Epithelial cell of proximal tubule (primary cell): ENCODE data around the gene EPHB2. TPM values are rescaled to one million over a fixed set of nuclear protein-coding genes. Genes with fewer than 3 reads are reported as not detected.

ENCODE experiments used
- DNase-seq: peaks from one replicate; pipeline ENCODE4 v3.0.0-alpha.2; 2011; ENCODE audit warnings: low read depth
- H3K4me3 ChIP-seq: 2 replicates; pipeline ENCODE4 v1.5.1; 2011; ENCODE audit warnings: low read depth, mild to moderate bottlenecking, low read length
- total RNA-seq: library from RNA; depleted of rRNA; stranded (reverse); fragments of >200 nt; gene quantifications from 2 replicates; pipeline ENCODE4 v1.2.3, GENCODE V29; 2015
- TF ChIP-seq, protein P1 (sequence below): conservative IDR thresholded peaks from 2 replicates; pipeline ENCODE4 v1.5.1; 2012; ENCODE audit warnings: low read depth, mild to moderate bottlenecking, low read length

The EPHB2 gene
- total RNA-seq, 1 donor from 2014 or later, result 47.8 TPM

DNA sequence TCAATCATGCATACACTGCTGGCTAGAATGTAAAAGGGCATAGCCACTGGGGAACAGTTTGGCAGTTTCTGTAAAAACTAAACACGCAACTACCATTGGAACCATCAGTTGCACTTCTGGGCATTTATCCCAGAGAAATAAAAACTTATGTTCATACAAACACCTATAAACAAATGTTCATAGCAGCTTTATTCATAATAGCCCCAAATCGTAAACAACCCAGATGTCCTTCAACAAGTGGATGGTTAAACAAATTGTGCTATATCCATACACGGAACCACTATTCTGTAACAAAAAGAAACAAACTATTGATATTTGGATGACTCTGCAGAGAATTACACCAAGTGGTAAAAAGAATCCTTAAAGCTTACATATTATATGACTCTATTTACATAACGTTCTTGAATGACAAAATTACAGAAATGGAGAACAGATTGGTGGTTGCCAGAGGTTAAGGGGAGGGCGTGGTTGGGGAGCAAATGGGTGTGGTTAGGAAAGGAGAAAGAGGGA is 239.2 kb downstream of the EPHB2 start:
- no peak overlapping the region for H3K4me3 ChIP-seq
- TF ChIP-seq, protein P1, sequence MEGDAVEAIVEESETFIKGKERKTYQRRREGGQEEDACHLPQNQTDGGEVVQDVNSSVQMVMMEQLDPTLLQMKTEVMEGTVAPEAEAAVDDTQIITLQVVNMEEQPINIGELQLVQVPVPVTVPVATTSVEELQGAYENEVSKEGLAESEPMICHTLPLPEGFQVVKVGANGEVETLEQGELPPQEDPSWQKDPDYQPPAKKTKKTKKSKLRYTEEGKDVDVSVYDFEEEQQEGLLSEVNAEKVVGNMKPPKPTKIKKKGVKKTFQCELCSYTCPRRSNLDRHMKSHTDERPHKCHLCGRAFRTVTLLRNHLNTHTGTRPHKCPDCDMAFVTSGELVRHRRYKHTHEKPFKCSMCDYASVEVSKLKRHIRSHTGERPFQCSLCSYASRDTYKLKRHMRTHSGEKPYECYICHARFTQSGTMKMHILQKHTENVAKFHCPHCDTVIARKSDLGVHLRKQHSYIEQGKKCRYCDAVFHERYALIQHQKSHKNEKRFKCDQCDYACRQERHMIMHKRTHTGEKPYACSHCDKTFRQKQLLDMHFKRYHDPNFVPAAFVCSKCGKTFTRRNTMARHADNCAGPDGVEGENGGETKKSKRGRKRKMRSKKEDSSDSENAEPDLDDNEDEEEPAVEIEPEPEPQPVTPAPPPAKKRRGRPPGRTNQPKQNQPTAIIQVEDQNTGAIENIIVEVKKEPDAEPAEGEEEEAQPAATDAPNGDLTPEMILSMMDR, result no peak
- DNase-seq, result no peak

DNA sequence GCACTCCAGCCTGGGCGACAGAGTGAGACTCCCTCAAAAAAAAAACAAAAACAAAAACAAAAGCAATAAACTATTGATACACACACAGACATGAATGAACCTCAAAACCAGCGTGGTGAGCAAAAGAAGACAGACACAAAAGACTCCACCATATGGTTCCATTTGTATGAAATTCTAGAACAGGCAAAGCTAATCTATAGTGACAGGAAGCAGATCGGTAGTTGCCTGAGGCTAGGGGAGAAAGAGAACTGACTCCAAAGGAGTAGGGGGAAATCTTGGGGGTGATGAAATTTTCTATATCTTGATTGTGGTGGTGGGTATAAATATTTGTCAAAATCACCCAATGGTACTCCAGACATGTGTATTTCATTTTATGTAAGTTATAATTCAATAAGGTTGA is 241.2 kb downstream of the EPHB2 start:
- H3K4me3 ChIP-seq, result no peak overlapping the region
- DNase-seq, result no peak
- TF ChIP-seq, protein P1, result no peak

DNA sequence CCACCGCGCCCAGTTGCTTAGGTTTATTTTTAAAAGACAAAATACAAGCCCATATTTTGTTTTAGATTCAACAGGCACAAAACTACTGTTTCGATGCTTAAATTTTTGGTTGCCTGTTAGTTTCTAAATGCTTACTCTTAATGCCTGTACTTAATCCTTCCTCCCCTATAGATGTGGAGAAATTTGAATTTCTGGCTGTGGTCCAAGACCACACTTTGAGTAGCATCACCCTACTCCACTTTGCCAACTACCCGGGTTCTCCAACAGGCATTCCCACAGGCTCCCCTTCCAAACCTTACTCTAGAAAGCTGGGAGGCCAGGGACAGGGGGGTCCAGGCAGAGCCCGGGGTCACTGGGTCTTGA is 242.0 kb downstream of the EPHB2 start:
- no peak overlapping the region for H3K4me3 ChIP-seq
- TF ChIP-seq, protein P1, result no peak
- no peak for DNase-seq

DNA sequence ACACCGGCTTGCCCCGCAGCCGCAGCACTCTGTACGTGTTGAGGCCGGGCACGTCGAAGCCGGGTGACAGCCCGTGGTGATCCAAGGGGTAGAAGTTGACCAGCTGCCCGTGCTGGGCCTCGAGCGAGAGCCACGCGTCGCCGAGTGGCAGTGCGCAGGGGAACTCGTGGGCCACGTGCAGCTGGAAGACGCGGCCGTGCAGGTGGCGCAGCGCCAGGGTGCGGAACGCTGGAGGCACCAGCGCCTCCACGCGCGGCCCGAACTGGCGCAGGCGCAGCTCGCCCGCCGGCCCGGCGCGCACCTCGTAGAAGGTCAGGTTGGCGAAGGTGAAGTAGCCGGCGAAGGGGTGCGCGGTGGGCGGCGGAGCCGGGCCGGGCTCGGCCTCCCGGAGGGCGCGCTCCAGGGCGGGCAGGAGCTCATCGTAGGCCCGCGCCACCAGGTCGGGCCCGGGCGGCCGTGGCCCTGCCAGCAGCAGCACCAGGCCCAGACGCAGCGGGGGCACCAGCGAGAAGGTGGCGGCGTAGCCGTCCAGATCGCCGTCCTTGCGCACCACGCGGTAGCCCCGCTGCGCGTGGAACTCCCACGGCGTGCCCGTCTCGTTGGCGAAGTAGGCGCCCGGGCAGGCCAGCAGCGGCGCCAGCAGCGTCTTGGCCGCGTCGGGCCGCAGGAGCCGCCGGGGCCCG is 242.6 kb downstream of the EPHB2 start:
- no peak for DNase-seq
- TF ChIP-seq, protein P1, result no peak
- H3K4me3 ChIP-seq, result no peak overlapping the region

DNA sequence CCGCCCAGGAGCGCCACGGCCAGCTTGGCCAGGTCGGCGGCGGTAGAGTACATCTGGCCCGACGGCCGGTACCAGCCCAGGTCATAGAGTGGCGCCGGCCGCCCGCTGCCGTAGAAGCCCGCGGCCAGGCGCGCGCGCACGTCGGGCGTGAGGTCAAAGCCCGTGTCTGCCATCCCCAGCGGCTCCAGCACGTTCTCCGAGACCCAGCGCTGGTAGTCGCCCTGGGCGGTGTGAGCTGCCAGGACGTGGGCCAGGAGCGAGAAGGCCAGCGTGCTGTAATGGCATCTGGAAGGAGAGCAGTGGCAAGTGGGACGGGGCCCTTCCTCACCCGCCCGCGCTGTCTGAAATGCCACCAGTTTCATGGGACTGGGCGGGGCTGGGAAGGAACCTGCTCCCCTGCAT is 243.1 kb downstream of the EPHB2 start:
- no peak overlapping the region for H3K4me3 ChIP-seq
- TF ChIP-seq, protein P1, result no peak

DNA sequence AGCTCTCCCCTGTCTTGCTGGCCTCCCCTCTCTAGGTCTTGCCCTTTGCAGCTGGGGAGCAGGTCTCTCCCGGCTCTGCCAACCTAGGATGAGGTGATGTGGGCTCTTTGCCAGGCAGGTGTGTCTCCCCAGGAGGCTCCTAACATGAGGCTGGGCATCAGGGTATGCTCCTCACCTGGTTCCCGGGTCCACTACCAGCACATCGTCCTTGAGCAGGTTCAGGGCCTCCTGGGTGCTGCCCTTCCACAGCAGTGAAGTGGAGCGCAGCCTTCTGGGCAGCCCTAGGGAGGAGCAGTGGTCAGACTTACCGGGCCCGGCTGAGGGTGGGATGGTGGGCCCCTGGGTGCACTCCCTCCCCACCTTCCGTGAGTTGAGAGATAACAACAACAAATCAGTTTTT is 244.5 kb downstream of the EPHB2 start:
- no peak for DNase-seq
- TF ChIP-seq, protein P1, result no peak
- no peak overlapping the region for H3K4me3 ChIP-seq

More for the DNA sequence above, 243.1 kb downstream of the EPHB2 start:
- DNase-seq, result no peak

DNA sequence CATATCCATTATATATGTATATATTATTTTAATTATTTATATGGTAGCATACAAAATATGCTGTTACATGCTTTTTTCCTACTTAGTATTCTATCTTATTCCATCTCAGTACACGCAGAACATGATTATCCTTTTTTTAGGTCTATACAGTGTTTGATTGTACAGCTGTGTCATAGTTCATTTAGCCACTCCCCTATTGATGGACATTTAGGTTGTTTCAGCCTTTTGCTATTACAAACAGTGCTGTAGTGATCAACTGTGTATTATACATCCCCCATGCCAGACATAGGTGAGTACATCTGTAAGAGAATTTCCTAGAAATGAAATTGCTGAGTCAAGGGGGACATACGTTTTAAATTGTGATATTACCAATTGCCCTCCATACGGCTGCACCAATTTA is 246.4 kb downstream of the EPHB2 start:
- no peak overlapping the region for H3K4me3 ChIP-seq
- TF ChIP-seq, protein P1, result no peak
- DNase-seq, result no peak
